HG02840 (cell line): Measurements from ENCODE around the gene LCE2D.
"Not testable (repeated sequence)": the region's sequence is repeated elsewhere in the genome, so short reads cannot be mapped to it uniquely, and the experiment has no call there.

Experiments used
- ATAC-seq: cut with Tn5 transposase; IDR thresholded peaks from one replicate; pipeline ENCODE4 v1.9.1; 2021; ENCODE audit warnings: mild to moderate bottlenecking, moderate library complexity, moderate number of reproducible peaks; ENCODE audit not compliant: unreplicated experiment, low FRiP score

LCE2D gene, protein sequence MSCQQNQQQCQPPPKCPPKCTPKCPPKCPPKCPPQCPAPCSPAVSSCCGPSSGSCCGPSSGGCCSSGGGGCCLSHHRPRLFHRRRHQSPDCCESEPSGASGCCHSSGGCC

GRCh38 chr1:152663098-152663497, at the start of gene LCE2D:
Gene LCE2D, plus strand, starts transcription at chr1:152663380. Its CDS starts 726 bp downstream, at chr1:152664106.
- no peak for ATAC-seq

GRCh38 chr1:152613511-152613910, 49.7 kb upstream of the LCE2D start, which contains the start of gene LCE3B:
Gene LCE3B, plus strand, starts transcription at chr1:152613811. Its CDS starts 0 bp downstream, at chr1:152613811.
- ATAC-seq: no peak

DNA sequence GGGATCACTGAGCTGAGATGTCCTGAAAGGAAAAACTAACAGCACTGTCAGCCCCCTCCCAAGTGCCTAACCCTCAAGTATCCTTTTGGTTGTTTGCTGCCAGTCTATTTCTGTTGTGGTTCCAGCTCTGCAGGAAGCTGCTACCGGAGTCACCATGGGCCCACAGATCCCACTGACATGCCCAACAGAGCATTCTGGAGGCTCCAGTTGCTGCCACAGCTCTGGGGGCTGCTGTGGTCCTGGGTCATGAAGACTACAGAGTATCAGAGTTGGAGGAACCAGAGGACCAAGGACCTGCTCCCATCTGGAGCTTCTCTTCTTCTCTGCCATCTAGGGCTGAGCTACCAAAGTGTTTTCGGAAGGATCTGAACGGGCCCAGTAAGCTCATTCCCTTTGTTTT, 41.2 kb upstream of the LCE2D start:
- ATAC-seq: no peak

DNA sequence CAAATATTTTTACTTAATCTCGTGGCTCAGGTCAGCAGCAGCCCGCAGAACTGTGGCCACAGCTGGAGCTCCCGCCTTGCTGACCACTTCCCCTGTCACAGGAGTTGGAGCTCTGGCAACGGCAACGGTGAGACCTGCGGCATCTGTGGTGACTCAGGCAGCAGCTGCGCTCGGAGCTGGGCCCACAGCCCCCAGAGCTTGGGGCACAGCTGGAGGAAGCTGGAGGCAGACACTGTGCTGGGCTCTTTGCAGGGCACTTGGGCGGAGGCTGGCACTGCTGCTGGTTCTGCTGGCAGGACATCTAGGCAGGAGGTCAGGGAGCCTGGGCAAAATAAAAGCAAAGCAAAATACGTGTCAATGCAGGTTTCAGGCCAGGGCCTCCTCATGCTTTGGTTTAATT, 40.4 kb upstream of the LCE2D start, which contains the start of gene LCE3A:
TSS of gene LCE3A (minus strand) at position 301 of the 400 bp plus-strand sequence. CDS start at position 301, 0 bp downstream.
- no peak for ATAC-seq

DNA sequence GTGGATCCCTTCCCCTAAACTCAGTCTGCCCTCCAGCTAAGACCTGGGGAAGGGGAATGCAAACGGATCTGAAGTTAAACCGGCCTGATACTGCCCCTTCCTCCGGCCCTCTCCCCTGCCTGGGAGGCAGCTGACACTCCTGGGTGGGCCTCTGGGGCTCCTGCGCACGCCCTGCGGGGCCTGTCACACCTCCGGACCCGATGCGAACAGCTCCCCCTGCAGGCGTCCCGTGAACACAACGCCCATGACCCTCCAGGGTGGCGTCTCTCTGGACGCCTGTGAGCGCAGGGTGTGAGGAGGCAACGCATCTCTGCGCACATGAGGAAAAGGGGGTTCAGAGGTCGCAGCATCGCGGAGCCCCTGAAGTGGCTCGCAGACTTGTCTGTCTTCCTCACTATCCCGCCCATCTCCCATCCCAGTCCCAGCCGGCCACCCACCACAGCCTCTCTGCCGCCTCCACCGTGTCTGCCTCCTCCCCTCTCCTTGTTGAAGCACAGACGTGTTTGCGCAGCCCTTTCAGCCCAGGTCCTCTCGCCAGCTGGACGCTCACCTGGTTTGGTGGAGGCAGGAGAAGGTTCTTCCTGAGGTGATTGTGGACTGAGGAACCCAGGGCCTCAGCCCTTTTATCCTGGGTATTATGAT, 39.9 kb upstream of the LCE2D start:
- ATAC-seq: no peak

GRCh38 chr1:152626744-152627143, 36.4 kb upstream of the LCE2D start:
- no peak for ATAC-seq

- ATAC-seq: no peak
These were observed 32.6 kb upstream of the LCE2D start for GRCh38 chr1:152630596-152630995.

GRCh38 chr1:152640351-152640750, 22.8 kb upstream of the LCE2D start:
- ATAC-seq: no peak

DNA sequence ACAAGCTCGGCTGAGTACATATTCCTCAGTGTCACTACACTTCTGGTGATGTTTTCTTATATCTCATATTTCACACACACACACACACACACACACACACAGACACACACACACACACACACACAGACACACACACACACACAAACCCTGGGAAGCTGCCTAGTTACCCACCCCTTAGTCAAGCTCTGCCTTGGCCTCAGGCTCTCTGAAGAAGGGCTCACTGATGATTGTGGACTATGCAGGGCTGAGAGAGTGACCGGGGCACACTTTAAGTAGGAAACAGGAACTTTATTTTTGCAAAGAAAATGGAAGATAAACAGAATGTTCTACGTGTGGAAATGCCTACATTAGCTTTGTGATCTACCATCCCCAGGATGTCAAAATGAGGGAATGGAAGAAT, 19.2 kb upstream of the LCE2D start:
- no peak for ATAC-seq

DNA sequence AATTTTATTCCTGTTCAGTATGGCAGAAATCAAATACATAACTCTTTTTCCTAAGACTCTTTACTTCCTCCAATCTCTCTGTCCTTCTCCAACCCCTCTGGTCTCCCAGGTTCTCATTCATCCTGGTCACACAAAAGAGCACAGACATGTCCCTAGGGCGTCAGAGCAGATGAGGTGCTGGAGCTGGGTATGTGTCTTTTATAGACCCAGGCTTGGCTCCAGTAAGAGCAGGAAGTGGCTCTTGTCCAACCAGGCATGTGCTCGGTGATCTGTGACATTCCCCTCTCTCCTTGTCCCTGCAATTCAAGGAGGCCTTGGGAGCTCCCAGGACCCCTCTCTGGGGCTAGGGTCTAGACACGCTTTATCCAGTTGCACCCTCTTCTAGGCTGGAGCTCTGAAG, 18.0 kb upstream of the LCE2D start:
- no peak for ATAC-seq

DNA sequence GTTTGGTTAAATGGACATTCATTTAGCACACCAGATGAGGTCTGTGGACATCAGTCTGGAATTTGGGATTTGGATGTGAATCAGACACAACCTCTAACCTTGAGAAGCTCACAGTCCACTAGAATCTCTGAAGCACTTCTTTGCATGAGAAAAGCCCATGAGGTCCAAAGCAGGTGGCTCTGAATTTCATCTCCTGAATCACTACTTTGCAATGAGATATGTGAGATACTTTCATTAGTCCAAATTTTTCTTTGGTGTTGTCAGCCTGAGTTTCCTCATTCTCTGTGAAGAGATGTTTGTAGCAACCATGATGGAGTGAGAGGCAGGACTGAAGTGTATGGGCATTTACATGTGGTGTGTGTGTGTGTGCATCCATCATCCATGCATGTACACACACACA, 16.5 kb upstream of the LCE2D start:
- no peak for ATAC-seq

DNA sequence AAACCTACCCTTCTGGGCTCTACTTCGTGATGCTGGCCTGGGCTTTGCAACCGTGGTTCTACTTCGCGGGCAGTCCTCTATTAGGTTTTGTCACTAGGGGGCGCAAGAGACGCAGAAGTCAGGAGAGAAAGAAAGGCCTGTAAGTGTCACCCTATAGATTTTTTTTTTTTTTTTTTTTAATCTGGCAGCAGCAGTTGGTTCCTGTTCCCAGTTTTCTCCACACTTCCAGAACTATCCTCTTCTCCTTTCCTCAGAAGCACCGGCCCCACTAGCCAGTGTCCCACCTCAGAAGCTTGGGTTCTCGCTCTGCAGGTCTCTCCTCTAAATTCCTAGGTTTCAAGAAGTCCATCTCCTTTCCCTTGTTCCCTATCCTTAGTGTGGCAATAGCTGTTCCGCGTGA, 9.1 kb upstream of the LCE2D start:
- ATAC-seq: no peak

DNA sequence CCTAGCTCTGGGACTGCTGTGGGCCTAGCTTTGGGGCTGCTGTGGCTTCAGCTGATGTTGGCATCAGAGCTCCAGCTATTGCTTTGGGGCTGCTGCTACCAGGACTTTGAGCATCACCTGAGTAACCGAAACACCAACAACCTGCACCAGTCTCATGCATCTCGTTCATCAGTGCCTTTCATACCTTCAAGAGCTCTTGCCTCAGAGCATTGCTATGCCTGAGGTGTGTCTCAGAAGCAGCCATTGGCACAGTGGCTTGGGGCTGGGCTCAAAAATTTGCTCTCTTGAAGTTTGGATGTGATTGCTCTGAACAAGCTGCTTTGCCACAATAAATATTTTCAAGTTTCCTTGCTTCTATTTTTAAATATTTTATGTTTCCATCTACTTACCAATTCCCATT, 6.7 kb upstream of the LCE2D start:
- ATAC-seq: no peak

- no peak for ATAC-seq
These were observed 5.5 kb upstream of the LCE2D start for GRCh38 chr1:152657677-152658076.

DNA sequence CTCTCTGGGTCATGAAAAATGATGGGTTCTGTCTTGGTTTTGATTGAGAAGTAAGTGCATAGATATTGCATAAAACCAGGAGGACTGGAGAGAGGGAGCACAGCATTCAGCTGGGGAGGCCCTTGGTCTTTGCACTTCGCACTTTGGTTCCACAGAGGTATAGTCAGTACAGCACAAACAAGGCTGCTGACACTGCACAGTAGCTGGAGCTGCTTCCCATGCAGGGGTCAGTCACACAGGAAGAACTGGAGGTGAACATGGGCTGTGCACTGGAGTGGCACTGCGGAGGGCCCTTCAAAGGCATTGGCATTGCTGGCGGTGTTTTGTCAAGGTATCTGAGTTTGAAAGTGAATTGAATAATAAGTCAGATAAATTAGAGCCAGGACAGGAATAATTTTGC, 4.5 kb upstream of the LCE2D start:
- no peak for ATAC-seq

GRCh38 chr1:152666171-152666570, 3.0 kb downstream of the LCE2D start:
- not testable (repeated sequence) for ATAC-seq

DNA sequence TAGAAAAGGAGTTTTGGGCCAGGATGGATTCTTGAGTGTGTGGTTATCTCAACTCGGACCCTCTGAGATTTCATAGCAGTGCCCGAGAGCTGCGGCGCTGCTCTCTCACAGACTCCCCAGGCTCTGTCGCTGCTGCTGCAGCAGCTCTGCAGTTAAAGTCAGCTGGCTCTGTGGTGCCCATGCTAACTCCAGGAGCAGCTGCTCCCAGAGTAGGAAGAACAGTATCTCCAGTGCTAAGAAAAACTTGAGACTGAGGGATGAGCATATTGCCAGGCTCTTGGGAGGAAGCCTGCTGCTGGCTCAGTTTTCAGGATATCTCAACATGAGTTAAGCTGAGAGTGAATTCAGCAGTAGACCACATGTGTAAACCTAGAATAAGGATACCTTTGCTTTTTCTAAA, 4.5 kb downstream of the LCE2D start:
- no peak for ATAC-seq

DNA sequence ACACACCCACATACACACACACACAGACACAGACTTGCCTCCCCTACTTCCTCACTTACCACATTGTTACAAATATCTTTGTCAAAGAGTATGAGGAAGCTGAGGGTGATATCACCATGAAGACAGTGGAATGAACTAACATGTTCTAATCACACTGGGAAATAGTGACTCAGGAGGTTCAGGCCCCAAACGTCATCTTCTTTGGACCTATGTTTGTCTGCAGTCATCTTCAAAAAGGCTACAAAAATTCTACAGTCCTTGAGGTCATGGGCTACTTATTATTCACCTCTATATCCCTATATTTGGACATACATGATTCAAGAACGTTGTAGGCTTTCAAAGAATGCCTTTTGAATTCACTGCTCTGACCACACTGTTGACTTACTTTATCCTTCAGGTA, 9.8 kb downstream of the LCE2D start:
- no peak for ATAC-seq

DNA sequence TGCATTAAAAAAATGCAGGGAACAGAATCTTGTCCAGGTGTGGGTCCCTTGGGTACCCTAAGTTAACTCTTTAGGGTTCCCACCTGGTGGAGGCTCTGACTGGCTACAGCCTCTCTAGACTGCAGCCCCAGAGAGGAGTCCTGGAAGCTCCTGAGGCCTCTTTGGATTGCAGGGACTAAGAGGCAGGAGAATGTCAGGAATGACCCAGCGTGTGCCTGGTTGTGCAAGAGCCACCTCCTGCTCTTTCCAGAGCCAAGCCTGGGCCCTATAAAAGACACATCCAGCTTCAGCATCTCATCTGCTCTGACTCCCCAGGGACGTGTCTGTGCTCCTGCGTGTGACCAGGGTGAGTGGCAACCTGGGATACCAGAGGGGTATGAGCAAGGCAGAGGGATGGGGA, 11.8 kb downstream of the LCE2D start, which contains the start of gene LCE2C:
TSS of gene LCE2C (plus strand) at position 297 of the 400 bp plus-strand sequence. CDS start 737 bp downstream, outside the sequence.
- ATAC-seq: not testable (repeated sequence)

- no peak for ATAC-seq
These were observed 16.3 kb downstream of the LCE2D start for GRCh38 chr1:152679459-152679858.

DNA sequence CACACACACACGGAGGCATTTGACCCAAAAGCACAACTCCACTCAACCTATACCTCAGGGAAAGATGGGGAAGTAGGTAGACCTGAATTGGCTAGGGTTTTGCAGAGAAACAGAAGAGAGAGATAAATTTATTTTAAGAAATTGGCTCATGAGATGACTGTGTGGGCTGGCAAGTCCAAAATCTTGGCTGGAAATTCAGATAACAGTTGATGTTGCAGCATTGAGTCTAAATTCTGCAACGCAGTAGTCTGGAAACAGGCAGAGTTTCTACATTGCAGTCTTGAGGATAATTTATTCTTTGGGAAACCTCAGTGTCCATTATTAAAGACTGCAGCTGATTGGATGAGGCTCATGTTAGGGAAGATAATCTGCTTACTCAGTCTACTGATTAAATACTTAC, 18.4 kb downstream of the LCE2D start:
- no peak for ATAC-seq

DNA sequence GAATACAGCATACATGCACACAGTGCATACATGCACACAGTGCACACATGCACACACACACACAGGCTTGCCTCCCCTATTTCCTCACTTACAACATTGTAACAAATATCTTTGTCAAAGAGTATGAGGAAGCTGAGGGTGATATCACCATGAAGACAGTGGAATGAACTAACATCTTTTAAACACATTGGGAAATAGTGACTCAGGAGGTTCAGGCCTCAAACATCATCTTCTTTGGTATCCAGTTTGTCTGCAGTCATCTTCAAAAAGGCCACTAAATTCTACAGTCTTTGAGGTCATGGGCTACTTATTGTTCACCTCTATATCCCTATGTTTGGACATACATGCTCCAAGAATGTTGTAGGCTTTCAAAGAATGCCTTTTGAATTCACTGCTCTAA, 20.7 kb downstream of the LCE2D start:
- ATAC-seq: no peak
